ENCODE data around the gene ZFP36.

The ZFP36 gene

DNA sequence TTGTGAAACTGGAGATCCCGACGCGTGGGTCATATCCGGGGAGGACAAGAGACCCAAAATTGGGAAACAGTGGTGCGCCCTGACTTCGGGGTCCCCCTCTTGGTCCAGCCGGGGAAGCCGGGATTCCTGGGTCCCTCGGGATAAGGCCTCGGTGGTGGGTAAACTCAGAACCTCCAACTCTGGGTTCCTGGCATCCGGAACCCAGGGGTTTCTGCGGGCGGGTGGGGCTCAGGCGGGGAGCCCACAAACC is 688 bp downstream of the ZFP36 start:
- DNase-seq: no peak

DNA sequence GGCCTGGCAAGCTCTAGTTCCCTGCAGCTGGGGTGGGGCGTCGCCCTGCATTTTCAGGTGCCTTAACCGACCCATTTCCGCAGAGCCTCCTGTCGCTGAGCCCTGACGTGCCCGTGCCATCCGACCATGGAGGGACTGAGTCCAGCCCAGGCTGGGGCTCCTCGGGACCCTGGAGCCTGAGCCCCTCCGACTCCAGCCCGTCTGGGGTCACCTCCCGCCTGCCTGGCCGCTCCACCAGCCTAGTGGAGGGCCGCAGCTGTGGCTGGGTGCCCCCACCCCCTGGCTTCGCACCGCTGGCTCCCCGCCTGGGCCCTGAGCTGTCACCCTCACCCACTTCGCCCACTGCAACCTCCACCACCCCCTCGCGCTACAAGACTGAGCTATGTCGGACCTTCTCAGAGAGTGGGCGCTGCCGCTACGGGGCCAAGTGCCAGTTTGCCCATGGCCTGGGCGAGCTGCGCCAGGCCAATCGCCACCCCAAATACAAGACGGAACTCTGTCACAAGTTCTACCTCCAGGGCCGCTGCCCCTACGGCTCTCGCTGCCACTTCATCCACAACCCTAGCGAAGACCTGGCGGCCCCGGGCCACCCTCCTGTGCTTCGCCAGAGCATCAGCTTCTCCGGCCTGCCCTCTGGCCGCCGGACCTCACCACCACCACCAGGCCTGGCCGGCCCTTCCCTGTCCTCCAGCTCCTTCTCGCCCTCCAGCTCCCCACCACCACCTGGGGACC is 1.2 kb downstream of the ZFP36 start:
- no peak for DNase-seq

GRCh38 chr19:39408392-39409207 is 2.0 kb downstream of the ZFP36 start:
- no peak for DNase-seq

DNA sequence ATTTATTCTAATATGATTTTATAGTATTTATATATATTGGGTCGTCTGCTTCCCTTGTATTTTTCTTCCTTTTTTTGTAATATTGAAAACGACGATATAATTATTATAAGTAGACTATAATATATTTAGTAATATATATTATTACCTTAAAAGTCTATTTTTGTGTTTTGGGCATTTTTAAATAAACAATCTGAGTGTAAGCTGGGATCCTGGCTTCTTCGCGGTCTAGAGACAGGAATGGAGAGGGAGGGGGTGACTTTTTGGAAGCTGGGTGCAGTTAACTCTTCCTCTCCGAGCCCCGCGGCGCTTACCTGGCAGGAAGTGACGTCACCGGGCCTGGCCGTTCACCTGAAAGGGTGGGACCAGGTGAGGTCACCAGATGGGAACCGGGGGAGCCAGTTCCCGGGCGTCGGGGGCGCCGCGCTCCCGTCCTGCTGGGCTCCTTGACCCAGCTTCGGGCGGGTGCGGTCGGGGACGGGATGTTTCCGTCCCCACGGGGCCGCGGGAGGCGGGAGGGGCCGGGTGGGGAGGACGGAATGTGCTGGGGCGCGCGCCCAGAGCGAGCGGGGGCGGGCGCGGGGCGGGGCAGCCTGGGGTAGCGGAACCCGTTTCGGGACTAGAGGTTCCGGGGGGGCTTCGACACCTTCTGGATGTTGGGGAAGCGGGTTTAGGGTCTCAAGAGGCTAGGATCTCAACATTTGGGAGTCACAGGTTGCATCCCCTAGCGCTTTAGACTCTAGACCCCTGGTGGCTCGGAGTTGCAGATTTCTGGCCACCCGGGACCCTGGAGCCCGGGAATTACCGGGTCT is 2.8 kb downstream of the ZFP36 start:
- DNase-seq: no peak

DNA sequence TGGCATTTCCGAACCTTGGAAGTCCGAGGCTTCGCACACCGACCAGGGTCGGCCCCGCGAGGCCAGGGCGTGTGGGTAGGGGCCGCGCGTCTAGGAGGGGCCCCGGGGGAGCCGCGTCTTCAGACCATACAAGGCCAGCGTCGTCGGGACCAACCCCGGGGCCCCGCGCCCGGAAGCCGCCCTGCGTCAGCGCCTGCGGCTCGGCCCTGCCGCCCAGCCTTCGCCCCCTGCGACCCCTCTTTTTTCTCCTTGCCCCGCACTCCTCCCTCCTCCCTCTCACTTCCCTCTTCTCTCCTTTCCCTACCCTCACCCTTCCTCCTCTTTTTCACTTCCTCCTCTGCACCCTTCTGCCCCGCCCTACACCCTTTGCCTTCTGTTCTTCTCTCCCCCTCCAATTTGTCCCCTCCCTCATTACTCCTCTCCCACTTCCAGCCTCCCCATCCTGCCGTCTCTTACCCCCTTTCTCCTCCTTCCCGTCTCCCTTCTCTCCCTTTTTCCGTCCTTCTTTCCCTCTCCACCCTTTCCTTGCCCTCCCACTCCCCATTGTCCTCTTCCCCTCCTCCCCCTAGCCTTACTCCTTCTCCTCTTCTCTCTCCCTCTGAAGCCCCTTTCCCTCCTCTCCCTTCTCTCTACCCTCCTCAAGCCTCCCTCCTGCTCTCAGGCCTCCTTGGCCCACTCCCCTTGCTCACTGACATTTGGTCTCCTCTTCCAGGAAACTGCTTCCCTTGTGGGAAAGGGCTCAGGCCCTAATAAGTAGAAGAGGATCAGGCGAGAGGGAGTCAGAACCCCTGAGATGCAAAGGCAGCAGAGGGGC is 3.6 kb downstream of the ZFP36 start:
- peak; percentile 62 for DNase-seq

- DNase-seq: no peak
These were observed 4.1 kb downstream of the ZFP36 start for GRCh38 chr19:39410831-39411080.

- DNase-seq: no peak
These were observed 4.6 kb downstream of the ZFP36 start for GRCh38 chr19:39411081-39411831.

DNA sequence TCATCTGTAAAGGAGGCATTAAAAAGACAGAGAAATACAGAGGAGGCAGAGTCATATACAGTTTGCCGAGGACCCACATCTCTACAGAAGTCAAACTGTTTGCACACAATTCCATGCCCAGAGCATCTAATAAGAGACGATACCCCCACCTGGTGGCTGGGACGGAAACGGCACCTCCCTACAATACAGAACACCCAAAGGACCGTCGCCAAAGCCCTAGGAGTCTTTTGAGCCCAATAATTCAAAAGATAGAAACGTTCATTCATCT is 5.1 kb downstream of the ZFP36 start:
- DNase-seq: no peak

GRCh38 chr19:39412100-39412866 is 5.6 kb downstream of the ZFP36 start, which contains the start of gene PLEKHG2:
PLEKHG2 (plus strand) TSS chr19:39412669; CDS start chr19:39414087, 1,418 bp downstream.
- peak; percentile 100 for DNase-seq

GRCh38 chr19:39412867-39413271 is 6.2 kb downstream of the ZFP36 start:
- no peak for DNase-seq

GRCh38 chr19:39413272-39413910 is 6.7 kb downstream of the ZFP36 start:
- DNase-seq: peak; percentile 71

- DNase-seq: peak; percentile 73
These were observed 7.4 kb downstream of the ZFP36 start for GRCh38 chr19:39413911-39414608.

DNA sequence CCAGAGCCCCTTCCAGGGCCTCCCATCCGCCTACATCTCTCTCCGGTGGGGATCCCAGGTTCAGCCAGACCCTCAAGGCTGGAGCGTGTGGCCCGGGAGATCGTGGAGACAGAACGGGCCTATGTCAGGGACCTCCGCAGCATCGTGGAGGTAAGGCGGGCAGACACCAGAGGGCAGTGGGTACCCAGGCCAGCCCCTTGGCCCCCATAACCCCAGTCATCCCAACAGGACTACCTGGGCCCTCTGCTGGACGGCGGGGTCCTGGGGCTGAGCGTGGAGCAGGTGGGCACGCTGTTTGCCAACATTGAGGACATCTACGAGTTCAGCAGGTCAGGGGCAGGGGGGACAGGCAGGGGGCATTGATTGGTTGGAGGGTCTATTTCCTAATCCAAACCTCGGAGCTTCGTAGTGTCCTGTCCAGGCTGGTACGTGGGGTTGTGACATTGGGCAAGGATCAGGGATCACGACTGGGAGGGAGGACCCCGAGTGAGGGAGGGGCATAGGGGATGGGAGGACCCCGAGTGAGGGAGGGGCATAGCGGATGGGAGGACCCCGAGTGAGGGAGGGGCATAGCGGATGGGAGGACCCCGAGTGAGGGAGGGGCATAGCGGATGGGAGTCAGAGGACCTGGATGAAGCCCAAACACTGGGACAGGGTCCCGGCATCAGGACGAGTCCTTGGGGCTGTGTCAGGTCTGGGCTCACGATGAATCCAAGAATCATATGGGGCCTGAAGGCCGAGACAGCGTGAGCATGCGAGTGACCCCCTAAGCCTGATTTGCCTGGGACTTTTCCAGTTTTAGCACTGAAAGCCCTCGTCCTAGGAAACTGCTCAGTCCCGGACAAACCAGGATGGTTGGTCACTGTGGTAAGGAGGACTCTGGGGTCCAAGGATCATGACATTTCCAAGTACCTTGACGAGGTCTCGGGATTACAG is 8.7 kb downstream of the ZFP36 start:
- DNase-seq: no peak

- no peak for DNase-seq
These were observed 9.8 kb downstream of the ZFP36 start for GRCh38 chr19:39416152-39417120.

- DNase-seq: no peak
These were observed 11.0 kb downstream of the ZFP36 start for GRCh38 chr19:39417463-39418181.

GRCh38 chr19:39419003-39419402 is 12.4 kb downstream of the ZFP36 start:
- DNase-seq: no peak

DNA sequence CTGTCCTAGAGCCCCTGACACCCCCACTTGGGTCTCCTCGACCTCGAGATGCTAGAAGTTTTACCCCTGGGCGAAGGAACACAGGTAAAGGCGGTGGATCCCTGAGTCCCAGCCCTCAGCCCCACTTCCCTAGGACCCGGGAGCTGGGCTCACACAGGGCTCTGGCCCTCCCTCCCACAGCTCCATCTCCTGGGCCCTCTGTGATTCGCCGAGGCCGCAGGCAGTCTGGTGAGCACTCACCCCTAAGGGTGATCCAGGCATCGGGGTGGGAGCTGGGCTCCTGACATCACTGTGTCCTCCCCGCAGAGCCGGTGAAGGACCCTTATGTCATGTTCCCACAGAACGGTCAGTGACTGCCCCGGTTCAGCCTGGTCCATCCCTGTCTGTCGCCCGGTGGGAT is 14.1 kb downstream of the ZFP36 start:
- no peak for DNase-seq

DNA sequence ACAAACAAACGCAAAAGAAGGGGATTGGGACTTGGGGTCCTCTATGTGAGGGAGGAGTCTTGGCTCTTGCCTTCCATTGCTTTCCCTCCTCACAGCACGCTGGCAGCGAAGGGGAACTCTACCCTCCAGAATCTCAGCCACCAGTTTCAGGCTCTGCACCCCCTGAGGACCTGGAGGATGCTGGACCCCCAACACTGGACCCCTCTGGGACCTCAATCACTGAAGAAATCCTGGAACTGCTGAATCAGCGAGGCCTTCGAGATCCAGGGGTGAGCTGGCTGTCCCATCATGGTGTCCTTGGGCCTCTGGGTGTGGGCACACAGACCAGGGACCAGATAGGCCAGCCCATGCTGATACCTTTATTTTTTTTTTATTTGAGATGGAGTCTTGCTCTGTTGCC is 15.4 kb downstream of the ZFP36 start:
- no peak for DNase-seq
